ENCODE data around the gene MAPK1IP1L.

- TF ChIP-seq ZNF121 (CRISPR knock-in tag; IDR thresholded peaks at IDR 0.05) (no peak), USF1 (CRISPR knock-in tag; IDR thresholded peaks at IDR 0.05) (no peak), CTCF (IDR thresholded peaks at IDR 0.05) (no peak), IRF2 (CRISPR knock-in tag; IDR thresholded peaks at IDR 0.05; ENCODE audit: borderline replicate concordance, low read depth) (no peak), FOXJ3 (CRISPR knock-in tag; IDR thresholded peaks at IDR 0.05; ENCODE audit: borderline replicate concordance) (no peak), FOXP4 (CRISPR knock-in tag; IDR thresholded peaks at IDR 0.05) (no peak), ATF1 (CRISPR knock-in tag; IDR thresholded peaks at IDR 0.05) (no peak), PRRX2 (CRISPR knock-in tag; IDR thresholded peaks at IDR 0.05) (no peak), RORB (CRISPR knock-in tag; IDR thresholded peaks at IDR 0.05) (no peak), E2F5 (CRISPR knock-in tag; IDR thresholded peaks at IDR 0.05) (no peak)
Observed at GRCh38 chr14:55107766-55108554, 56.5 kb downstream of the MAPK1IP1L start.
